ENCODE data around the gene NAV2. TPM values are rescaled to one million over a fixed set of nuclear protein-coding genes. Genes with fewer than 3 reads are reported as not detected.
A peak's percentile ranks its signal among the peaks of the same experiment; 100 is the strongest.

The NAV2 gene
- total RNA-seq, 1 experiment from 2014 or later, result 1.8 TPM

DNA sequence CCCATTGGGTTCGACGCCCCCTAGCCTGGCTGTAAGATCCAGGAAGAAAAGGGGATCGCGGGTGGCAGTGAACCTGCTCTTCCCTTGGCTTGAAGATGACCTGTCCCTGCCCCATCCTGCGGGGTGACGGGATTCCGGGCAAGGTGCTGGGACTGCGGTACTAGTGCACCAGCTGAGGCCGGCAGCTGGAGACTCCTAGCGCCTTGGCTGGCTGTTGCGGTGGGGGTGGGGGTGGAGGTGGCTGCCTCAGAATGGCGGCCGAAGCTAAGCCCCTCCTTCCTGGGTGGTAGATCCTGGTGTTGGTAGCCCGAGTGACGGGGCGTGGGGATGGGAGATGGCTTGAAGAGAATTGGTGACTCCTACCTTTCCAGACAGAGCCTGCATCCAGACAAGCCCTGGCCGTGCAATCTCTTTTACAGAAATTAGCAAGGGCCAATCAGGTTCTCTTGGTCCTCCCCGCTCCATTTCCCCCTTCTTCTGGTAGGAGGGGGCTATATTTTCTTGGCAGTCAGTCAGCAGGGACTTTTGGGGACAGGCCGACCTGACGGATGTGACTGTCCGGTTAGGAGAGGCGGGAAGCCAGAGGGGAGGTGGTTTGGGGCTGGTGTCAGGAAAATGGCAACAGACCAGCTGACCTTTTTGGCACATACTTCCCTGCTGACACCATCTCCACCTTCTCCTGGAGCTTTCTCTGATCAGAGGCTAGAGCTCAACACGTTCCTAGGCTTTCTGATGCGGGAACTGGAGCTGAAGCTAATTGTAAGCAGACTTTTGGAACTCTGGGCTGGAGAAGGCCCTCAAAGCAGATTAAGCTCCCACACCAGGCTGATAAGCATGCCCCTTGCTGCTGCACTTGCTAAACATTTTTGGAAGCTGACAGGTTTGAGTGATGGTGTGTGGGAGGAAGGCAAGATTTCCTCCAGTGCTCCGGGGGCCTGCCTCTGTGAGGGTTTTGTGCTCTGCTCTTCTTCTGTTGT lies 2.0 kb downstream of the NAV2 start:
- peak; percentile 52 for DNase-seq (ENCODE audit: low spot score)

DNA sequence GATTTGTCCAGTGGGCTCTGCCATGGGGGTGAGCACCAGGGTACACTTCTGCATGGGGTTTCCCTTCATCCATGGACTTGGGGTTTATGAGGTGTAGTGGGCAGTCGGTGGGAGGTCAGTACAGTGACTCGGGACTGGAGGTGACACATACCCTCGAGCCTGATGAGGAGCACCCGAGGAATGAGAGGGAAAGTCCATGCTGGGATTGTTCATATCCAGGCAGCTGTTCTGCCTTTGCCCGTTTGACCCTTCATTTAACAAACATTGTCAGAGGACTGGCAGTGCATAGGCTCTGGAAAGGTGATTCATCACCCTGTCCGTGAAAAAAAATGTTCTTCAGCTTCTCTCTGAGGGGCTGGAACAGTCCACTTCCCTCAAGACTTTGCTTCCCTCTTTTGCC lies 2.7 kb downstream of the NAV2 start:
- peak; percentile 54 for DNase-seq (ENCODE audit: low spot score)

DNA sequence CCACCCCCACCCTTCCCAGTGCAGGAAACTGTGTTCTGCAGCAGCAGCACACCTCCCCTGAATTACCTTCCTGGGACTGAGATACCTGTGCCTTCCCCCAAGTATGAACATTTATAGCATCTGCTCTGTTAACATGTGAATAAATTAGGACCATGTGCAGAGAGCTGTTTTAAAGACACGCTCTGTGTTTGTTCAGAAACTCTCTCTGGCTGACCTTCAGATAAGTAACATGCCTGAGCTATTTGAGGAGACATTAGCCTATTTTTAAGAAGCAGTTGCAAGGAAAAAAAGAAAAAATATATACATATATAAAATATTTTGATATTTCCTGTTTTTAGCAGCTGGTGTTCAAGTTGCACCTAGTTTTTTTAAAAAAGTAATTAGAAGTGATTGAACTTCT lies 5.4 kb downstream of the NAV2 start:
- DNase-seq (ENCODE audit: low spot score), result no peak

DNA sequence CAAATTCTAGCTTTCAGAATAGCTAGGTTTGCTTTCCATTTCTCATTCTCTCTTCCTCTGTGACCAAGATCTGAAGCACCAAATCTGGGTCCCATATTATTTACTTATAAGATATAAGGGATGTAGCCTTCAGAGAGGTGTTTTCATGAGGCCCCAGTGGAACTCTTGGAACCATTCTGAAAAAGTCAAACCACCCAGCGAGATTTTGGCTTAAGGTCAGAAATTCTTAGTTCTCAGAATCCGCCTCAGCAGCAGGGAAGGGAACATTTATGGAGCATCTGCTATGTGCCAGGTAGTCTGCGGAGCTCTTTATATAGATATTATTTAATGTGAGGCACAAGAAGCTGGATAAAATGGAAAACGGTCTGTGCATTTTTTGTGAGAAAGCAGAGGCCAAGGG lies 6.3 kb downstream of the NAV2 start:
- no peak for DNase-seq (ENCODE audit: low spot score)

DNA sequence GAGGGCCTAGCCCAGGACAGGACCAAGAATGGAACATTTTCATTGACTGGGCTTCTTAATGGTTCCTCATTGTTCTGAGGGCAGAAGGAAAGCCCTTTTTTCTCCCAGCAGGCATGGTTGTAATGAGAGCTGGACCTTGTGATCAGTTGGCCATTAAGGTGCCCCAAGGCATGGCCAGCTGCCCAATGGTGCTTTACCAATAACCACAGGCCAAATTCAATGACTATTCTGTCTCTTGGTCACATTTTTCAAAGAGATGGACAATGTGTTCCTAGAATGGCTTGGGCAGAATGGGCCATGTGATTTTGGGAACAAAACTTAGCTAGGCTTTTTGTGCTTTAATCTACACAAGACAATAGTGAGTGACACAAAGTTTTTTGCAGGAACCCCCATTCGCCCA lies 7.3 kb downstream of the NAV2 start:
- DNase-seq (ENCODE audit: low spot score), result no peak

GRCh38 chr11:19721176-19721575 lies 8.5 kb downstream of the NAV2 start:
- DNase-seq (ENCODE audit: low spot score), result no peak

GRCh38 chr11:19722702-19723101 lies 10.1 kb downstream of the NAV2 start:
- no peak for DNase-seq (ENCODE audit: low spot score)

- DNase-seq (ENCODE audit: low spot score), result peak; percentile 98
These were observed 11.1 kb downstream of the NAV2 start for GRCh38 chr11:19723572-19724342.

GRCh38 chr11:19724765-19725164 lies 12.1 kb downstream of the NAV2 start:
- DNase-seq (ENCODE audit: low spot score), result no peak

- DNase-seq (ENCODE audit: low spot score), result no peak
These were observed 12.9 kb downstream of the NAV2 start for GRCh38 chr11:19725379-19726079.

GRCh38 chr11:19727246-19727645 lies 14.6 kb downstream of the NAV2 start:
- DNase-seq (ENCODE audit: low spot score), result peak; percentile 79

GRCh38 chr11:19728436-19728835 lies 15.8 kb downstream of the NAV2 start:
- no peak for DNase-seq (ENCODE audit: low spot score)

DNA sequence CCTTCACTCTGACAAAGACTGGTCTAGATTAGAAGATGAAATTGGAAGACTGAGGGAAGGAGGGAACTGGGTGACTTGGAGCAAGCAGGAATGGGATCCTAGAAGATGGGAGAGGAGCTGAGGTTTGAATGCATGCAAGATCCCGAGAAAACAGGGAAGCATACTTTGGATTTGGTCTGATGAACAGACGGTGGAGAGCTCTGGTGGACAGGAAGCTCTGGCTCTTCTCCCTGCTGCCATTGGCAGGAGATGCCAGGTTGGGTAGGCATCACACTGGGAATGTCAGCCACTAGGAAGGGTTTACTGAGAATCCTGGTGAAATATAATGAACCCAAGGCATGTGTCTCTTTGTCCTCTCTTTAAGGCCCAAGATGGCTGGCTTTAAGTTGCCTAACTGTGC lies 16.5 kb downstream of the NAV2 start:
- no peak for DNase-seq (ENCODE audit: low spot score)

DNA sequence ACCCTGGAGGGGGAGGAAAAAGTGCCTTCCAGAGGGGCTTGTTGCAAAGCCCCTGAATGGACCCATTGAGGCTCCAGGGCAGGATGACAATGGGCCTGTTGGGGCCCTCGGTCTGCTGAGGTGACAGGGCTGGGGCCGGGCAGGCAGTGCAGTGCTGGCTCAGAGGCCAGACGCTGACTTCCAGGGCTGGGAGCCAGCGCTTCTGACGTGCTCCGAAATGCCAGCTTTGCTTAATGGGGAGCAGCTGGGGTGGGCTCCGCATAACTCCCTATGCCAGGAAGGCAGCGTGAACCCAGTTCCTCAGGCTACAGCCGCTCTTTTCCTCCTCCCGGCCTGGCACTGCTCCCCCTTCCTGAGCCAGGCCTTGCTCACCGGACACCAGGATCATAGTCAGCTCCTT lies 17.7 kb downstream of the NAV2 start:
- no peak for DNase-seq (ENCODE audit: low spot score)

- no peak for DNase-seq (ENCODE audit: low spot score)
These were observed 21.5 kb downstream of the NAV2 start for GRCh38 chr11:19734171-19734570.

DNA sequence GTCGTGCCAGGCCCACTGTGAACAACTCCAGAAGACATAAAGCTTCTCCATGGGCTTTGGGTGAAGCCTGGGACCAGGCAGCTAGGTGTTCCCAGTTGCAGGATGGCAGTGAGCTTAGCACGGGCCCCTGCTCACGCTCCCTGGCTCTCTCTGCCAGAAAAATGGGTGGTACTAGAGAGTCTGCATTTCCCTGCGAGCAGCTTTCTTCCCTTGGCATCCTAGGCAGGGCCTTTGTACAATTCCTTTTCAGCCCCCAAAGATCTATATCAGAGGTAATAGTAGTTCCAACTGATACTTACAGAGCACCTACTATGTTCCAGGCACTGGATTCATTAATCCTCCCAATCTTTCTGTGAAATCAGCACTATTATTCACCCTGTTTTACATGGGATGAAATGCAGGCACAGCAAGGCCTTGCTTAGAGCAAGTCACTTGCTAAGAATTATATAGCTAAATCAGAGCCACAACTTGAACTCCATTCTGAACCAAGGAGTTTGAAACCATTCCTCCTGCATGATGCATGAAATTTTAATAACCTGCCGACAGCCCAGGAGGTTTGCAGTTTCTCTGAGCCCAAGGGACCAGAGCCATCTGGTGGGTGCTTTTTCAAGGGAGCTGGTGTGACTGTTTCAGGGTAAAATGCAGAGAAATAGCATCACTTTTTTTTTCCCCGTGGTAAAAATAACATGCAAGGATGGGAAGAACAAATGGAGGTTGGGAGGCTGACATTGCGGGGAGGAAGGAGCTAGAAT lies 22.7 kb downstream of the NAV2 start:
- DNase-seq (ENCODE audit: low spot score), result no peak

DNA sequence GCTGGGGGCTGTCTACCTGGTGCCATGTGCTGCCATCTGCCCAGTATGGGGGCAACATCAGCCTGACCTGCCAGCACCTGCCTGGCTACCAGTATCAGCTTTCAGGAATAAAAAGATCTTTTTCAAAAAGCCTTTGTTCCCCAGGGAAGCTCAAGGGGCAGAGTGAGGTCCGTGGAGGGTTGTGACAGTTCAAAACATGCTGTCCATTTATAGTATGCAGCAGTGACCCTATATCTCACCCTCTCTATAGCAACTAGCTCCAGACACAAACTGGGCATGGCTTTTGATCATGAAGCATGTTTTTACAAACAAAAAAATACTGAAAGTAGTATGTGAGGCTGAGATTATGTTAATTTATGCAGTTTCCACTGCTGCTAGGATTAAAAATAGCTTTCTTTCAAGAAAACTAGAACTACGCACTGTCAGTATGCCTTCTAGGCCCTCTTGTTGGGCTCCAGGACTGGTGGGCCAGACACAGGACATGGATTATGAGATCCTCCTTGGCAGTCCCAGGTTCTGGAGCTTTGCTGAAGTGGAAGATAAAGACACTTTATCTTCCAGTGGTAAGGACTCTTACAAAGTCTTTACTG lies 23.4 kb downstream of the NAV2 start:
- no peak for DNase-seq (ENCODE audit: low spot score)

DNA sequence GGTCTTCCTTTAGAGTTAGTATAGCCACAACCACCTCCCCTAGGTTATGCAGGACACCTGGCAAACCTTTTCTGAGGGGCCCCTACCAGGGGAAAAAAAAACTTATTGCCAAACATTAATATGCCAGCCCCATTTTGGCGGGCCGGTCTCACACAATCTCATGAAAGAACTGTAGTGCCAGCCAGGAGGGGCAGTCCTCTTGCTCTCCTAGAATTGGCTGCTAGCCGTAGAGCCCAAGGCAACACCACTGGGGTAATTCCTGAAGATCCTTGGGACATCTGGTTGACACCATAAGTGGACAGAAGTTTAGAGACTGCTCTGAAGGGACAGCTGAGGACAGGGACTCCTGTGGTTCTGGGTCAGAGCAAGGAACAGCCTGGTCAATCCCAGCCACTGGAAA lies 24.2 kb downstream of the NAV2 start:
- DNase-seq (ENCODE audit: low spot score), result no peak

- no peak for DNase-seq (ENCODE audit: low spot score)
These were observed 24.9 kb downstream of the NAV2 start for GRCh38 chr11:19737575-19737974.

- DNase-seq (ENCODE audit: low spot score), result no peak
These were observed 25.5 kb downstream of the NAV2 start for GRCh38 chr11:19738124-19738523.

GRCh38 chr11:19739872-19740271 lies 27.2 kb downstream of the NAV2 start:
- DNase-seq (ENCODE audit: low spot score), result no peak

All from H4 (cell line).